HepG2 (cell line): ENCODE data around the gene MRPS10. TPM values are rescaled to one million over a fixed set of nuclear protein-coding genes. Genes with fewer than 3 reads are reported as not detected.

ENCODE experiments used
- BRCA1 ChIP-seq: sonication (generic); formaldehyde crosslinking; IDR thresholded peaks from 2 replicates; pipeline ENCODE4 v1.4.0; 2020; ENCODE audit warnings: missing genetic modification reagents
- CHD4 ChIP-seq: fragments of 200-600 bp; sonication (generic); IDR thresholded peaks from 2 replicates; pipeline ENCODE4 v1.7.0; 2017; ENCODE audit warnings: mild to moderate bottlenecking, low read length, borderline replicate concordance
- FUBP1 ChIP-seq: sonication (generic); formaldehyde crosslinking; IDR thresholded peaks from 2 replicates; pipeline ENCODE4 v1.5.1; 2020; ENCODE audit warnings: missing genetic modification reagents, mild to moderate bottlenecking, borderline replicate concordance
- HNRNPK ChIP-seq: fragments of 200-400 bp; formaldehyde crosslinking; IDR thresholded peaks from 2 replicates; pipeline ENCODE4 v1.6.1; 2018; ENCODE audit warnings: low read length, low read depth, moderate library complexity, mild to moderate bottlenecking; ENCODE audit not compliant: poor library complexity, severe bottlenecking
- MEF2D ChIP-seq: sonication (generic); formaldehyde crosslinking; IDR thresholded peaks from 2 replicates; pipeline ENCODE4 v1.5.1; 2020; ENCODE audit warnings: mild to moderate bottlenecking, missing genetic modification reagents
- MLX ChIP-seq: IDR thresholded peaks from 2 replicates; pipeline ENCODE4 v1.6.1; 2016
- MYC ChIP-seq: sonication (generic); formaldehyde crosslinking; IDR thresholded peaks from 2 replicates; pipeline ENCODE4 v1.9.0; 2021; ENCODE audit warnings: missing genetic modification reagents, borderline replicate concordance
- NFIB ChIP-seq: sonication (generic); formaldehyde crosslinking; IDR thresholded peaks from 2 replicates; pipeline ENCODE4 v1.9.0; 2021; ENCODE audit warnings: missing genetic modification reagents, mild to moderate bottlenecking, borderline replicate concordance
- NR2F2 ChIP-seq: IDR thresholded peaks from 2 replicates; pipeline ENCODE4 v1.6.1; 2012; ENCODE audit warnings: low read depth, inconsistent platforms, borderline replicate concordance
- SMARCE1 ChIP-seq: fragments of 450-650 bp; IDR thresholded peaks from 2 replicates; pipeline ENCODE4 v1.6.1; 2017; ENCODE audit warnings: borderline replicate concordance
- THAP7 ChIP-seq: sonication (generic); formaldehyde crosslinking; IDR thresholded peaks from 2 replicates; pipeline ENCODE4 v1.8.1; 2023; ENCODE audit warnings: mild to moderate bottlenecking, missing genetic modification reagents
- ZBTB20 ChIP-seq: sonication (generic); formaldehyde crosslinking; IDR thresholded peaks from 2 replicates; pipeline ENCODE4 v1.8.1; 2023; ENCODE audit warnings: missing genetic modification reagents, low read depth, mild to moderate bottlenecking, borderline replicate concordance
- ZBTB33 ChIP-seq: sonication (generic); formaldehyde crosslinking; IDR thresholded peaks from 2 replicates; pipeline ENCODE4 v1.4.0; 2020; ENCODE audit warnings: missing genetic modification reagents
- ZFP36L2 ChIP-seq: sonication (generic); formaldehyde crosslinking; IDR thresholded peaks from 2 replicates; pipeline ENCODE4 v1.4.0; 2020; ENCODE audit warnings: missing genetic modification reagents
- ZNF746 ChIP-seq: sonication (generic); formaldehyde crosslinking; IDR thresholded peaks from 2 replicates; pipeline ENCODE4 v1.8.0; 2022; ENCODE audit warnings: mild to moderate bottlenecking, missing genetic modification reagents
- polyA plus RNA-seq, 8 experiments: library from polyadenylated mRNA; depleted of rRNA in 3 of 8; stranded (reverse) in 7 of 8; unstranded in 1 of 8; fragments of >200 nt; fragmentation: Illumina TruSeq in 4 of 8; extraction: Trizol in 4 of 8; gene quantifications; 2 replicates each; pipeline versions ENCODE4 v1.2.1 to v1.2.3, GENCODE V29; 2011 to 2016; ENCODE audit warnings: low read depth in 4 of 8, missing spikeins in 1 of 8, mixed read lengths in 1 of 8; ENCODE audit not compliant: insufficient read depth in 1 of 8
- total RNA-seq, 5 experiments: library from RNA; depleted of rRNA; stranded (reverse); fragments of >200 nt; fragmentation: Illumina TruSeq; extraction: Trizol; gene quantifications; 2 replicates each; pipeline ENCODE4 v1.2.3, GENCODE V29; 2016; ENCODE audit warnings: low read depth in 1 of 5
- TF ChIP-seq, protein P1 (sequence below): sonication (generic); formaldehyde crosslinking; IDR thresholded peaks from 2 replicates; pipeline ENCODE4 v1.5.1; 2020; ENCODE audit warnings: mild to moderate bottlenecking, missing genetic modification reagents
- TF ChIP-seq, protein P2 (sequence below): sonication (generic); formaldehyde crosslinking; conservative IDR thresholded peaks from 2 replicates; pipeline ENCODE4 v1.8.0; 2022; ENCODE audit warnings: low read depth, missing genetic modification reagents

Gene MRPS10
- total and polyA plus RNA-seq, 2 of the 13 experiments (the other 11 are each of a cell fraction or from before 2014, with no cell fraction given), result 31.7 to 54.6 TPM

DNA sequence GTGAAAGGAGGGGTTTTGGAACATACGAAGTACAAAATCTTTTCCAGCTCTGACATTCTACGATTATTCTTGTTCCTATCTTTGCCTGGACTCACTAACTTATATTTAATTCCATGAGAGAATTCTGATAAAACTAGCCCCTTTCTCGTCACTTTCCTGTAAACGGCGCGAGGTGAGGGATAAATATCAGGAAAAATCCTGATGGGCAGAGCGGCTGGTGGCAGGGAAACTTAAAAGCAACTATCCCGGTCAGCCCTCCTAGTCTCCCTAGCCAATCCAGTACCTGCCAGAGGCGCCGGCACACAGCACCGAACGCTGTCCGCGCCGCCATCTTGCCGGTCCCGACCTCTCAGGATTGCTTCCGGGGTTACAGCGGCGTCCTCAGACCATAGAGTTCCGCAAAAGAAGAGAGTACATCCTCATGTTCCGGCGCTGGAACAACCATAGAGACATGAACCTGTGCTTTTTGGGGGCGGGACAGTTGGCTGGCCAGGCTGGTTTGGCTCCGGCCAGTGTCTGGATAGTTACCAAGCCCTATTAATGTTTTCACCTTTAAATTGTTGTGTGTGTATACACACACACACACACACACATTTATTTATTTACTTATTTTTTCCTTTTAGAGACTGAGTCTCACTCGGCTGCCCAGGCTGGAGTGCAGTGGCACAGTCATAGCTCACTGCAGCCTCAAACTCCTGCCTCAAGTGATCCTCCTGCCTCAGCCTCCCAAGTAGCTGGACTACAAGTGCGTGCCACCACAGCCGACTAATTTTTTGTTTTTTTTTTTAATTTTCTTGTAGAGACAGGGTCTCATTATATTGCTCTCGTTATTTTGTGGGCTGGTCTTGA is at the start of gene MRPS10 (continued):
- no peak for TF ChIP-seq THAP7 (CRISPR knock-in tag)
- TF ChIP-seq FUBP1 (CRISPR knock-in tag), result no peak
- TF ChIP-seq NR2F2, result no peak
- TF ChIP-seq BRCA1, result peak; percentile 38; the same call in 1 of the 2 replicates
- no peak; the same call in 1 of the 2 replicates for TF ChIP-seq MLX (CRISPR knock-in tag)
- TF ChIP-seq, protein P1, sequence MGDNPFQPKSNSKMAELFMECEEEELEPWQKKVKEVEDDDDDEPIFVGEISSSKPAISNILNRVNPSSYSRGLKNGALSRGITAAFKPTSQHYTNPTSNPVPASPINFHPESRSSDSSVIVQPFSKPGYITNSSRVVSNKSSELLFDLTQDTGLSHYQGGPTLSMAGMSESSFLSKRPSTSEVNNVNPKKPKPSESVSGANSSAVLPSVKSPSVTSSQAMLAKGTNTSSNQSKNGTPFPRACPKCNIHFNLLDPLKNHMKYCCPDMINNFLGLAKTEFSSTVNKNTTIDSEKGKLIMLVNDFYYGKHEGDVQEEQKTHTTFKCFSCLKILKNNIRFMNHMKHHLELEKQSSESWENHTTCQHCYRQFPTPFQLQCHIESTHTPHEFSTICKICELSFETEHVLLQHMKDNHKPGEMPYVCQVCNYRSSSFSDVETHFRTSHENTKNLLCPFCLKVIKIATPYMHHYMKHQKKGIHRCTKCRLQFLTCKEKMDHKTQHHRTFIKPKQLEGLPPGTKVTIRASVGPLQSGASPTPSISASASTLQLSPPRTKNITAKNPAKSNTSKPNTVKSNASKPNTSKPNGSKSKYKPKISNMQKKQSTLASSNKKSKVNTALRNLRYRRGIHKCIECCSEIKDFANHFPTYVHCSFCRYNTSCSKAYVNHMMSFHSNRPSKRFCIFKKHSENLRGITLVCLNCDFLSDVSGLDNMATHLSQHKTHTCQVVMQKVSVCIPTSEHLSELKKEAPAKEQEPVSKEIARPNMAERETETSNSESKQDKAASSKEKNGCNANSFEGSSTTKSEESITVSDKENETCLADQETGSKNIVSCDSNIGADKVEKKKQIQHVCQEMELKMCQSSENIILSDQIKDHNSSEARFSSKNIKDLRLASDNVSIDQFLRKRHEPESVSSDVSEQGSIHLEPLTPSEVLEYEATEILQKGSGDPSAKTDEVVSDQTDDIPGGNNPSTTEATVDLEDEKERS, result peak; percentile 72
- peak; percentile 78; the same call in 1 of the 2 replicates for TF ChIP-seq MYC (CRISPR knock-in tag)
- TF ChIP-seq ZBTB33 (CRISPR knock-in tag), result no peak
- TF ChIP-seq HNRNPK, result no peak
- TF ChIP-seq ZFP36L2, result no peak
- TF ChIP-seq NFIB, result no peak
- no peak for TF ChIP-seq SMARCE1
- peak; percentile 49; the same call in 1 of the 2 replicates for TF ChIP-seq MEF2D
- no peak; the same call in 1 of the 2 replicates for TF ChIP-seq CHD4
- peak; percentile 74; the same call in 1 of the 2 replicates for TF ChIP-seq ZBTB20 (CRISPR knock-in tag)
- TF ChIP-seq, protein P2, sequence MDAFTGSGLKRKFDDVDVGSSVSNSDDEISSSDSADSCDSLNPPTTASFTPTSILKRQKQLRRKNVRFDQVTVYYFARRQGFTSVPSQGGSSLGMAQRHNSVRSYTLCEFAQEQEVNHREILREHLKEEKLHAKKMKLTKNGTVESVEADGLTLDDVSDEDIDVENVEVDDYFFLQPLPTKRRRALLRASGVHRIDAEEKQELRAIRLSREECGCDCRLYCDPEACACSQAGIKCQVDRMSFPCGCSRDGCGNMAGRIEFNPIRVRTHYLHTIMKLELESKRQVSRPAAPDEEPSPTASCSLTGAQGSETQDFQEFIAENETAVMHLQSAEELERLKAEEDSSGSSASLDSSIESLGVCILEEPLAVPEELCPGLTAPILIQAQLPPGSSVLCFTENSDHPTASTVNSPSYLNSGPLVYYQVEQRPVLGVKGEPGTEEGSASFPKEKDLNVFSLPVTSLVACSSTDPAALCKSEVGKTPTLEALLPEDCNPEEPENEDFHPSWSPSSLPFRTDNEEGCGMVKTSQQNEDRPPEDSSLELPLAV (CRISPR knock-in tag), result no peak
- no peak for TF ChIP-seq ZNF746
